Adrenal gland (tissue), 5 donors: ENCODE results near the gene ISM1.

Experiments used
- POLR2A ChIP-seq, 2 donors: fragments of 450-650 bp; IDR thresholded peaks; one replicate each; pipeline ENCODE4 v1.6.1; 2017; ENCODE audit warnings: antibody characterized with exemption in 2 of 2, mild to moderate bottlenecking in 2 of 2, moderate library complexity in 1 of 2
- TF ChIP-seq, protein P1 (sequence below), 6 experiments: fragments of 450-650 bp in 4 of 6; fragments of 200-600 bp in 2 of 6; sonication (generic) in 1 of 6; IDR thresholded peaks; 1 replicate in 5 of 6; 2 replicates in 1 of 6; pipeline versions ENCODE4 v1.5.1 to v1.8.0; 2016 to 2021; ENCODE audit warnings: antibody characterized with exemption in 6 of 6, mild to moderate bottlenecking in 2 of 6, moderate library complexity in 1 of 6
- donor health status: DM: no; HTN: no; CAD: no.

- TF ChIP-seq, protein P1, sequence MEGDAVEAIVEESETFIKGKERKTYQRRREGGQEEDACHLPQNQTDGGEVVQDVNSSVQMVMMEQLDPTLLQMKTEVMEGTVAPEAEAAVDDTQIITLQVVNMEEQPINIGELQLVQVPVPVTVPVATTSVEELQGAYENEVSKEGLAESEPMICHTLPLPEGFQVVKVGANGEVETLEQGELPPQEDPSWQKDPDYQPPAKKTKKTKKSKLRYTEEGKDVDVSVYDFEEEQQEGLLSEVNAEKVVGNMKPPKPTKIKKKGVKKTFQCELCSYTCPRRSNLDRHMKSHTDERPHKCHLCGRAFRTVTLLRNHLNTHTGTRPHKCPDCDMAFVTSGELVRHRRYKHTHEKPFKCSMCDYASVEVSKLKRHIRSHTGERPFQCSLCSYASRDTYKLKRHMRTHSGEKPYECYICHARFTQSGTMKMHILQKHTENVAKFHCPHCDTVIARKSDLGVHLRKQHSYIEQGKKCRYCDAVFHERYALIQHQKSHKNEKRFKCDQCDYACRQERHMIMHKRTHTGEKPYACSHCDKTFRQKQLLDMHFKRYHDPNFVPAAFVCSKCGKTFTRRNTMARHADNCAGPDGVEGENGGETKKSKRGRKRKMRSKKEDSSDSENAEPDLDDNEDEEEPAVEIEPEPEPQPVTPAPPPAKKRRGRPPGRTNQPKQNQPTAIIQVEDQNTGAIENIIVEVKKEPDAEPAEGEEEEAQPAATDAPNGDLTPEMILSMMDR (IDR thresholded peaks at IDR 0.05): no peak
- no peak for TF ChIP-seq POLR2A (IDR thresholded peaks at IDR 0.05)
Measured at GRCh38 chr20:13236990-13237720, 16.1 kb downstream of the ISM1 start.
